DMS153 treated with DMSO at 0.1 percent for 48 hours (cell line): Measurements from ENCODE around the gene FCRL2.
"Not testable (repeated sequence)": the region's sequence is repeated elsewhere in the genome, so short reads cannot be mapped to it uniquely, and the experiment has no call there.

Experiments used
- DNase-seq: peaks from one replicate; lab custom pipeline; 2025; ENCODE audit not compliant: unreplicated experiment; lab: John Stamatoyannopoulos, UW

FCRL2 gene

DNA sequence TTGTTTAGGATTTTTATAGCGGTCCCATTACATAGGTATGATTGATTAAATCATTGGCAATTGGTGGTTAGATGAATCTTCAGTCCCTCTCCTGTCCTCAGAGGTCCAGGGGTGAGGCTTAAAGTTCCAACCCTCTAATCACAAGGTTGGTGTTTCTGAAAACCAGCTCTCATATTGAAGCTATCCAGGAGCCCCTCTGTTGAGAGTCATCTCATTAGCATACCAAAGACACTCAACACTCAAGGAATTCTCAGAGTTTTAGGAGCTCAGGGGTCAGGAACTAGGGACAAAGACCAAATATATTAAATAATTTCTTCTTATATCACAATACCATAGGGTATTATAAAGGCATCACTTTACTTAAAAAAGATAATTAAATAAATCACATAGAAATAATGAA, 23.3 kb downstream of the FCRL2 start:
- DNase-seq, result no peak

DNA sequence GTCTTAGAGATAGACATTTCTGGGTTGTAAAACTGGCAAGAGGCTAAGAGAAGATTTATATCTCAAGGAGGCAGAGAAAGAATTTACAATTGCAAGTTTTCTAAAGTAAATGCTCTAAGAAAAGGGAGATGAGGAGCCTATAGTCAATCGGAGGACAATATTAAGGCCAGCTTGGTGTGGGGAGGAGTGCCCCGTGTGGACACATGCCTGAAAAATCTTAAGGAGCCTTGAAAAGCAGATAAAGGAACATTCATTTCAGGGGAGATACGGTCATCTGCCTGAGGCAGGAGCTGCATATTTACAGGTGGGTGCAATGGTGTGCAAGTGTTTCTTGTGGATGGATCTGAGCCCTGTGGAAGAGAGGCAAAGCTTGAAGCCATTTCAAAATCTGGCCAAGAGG, 25.6 kb downstream of the FCRL2 start:
- no peak for DNase-seq

DNA sequence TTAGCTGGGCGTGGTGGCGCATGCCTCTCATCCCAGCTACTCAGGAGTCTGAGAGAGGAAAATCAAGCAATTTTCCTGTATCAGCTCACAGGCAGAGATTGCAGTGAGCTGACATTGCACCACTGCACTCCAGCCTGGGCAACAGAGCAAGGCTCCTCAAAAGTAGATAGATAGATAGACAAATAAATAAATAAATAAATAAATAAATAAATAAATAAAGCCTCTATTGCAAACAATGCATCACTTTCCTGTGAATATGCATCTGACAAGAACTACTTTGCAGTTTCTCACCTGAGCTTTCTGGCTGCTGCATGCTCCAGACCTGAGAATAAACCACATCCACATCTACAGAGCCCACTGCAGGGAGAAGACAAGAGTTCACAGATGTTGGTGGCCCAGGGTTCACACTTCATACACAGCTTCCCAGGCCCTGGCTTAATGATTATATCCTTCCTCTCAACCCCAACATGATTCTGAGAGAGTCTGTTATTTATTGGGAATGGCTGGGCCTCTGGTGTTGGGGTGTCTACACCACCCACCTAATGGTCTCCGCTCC, 28.6 kb downstream of the FCRL2 start:
- DNase-seq, result no peak

DNA sequence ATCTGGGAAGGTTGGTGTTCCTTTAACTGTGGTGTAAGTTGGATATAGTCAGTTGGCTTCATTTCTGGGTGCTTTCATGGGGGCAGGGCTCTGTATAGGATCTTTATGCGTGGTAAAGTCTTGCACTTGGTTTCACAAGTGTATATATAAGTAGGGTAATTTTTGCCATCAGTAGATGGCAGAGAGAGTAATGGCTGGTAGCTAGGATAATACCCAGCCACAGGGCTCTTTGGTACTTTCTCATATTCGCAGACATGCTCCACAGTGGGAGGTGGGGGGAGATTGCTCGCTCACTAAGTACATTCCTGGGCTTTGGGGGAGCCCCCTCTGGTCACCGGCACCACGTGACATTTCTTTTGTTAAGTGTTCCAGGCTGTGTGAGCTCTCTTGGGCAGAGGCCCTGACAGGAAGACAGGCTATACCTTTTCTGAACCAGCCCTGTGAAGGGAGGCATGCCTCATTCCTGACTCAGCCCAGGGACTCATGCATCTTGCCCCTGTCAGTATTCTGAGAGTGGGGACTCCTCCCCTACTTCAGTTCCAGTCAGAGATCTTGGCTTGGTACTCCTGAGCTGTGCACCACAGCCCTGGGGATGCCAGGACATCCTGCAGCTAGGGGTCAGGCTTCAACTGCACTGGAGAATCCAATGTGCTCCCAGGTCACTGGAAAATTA, 37.6 kb downstream of the FCRL2 start:
- no peak for DNase-seq

DNA sequence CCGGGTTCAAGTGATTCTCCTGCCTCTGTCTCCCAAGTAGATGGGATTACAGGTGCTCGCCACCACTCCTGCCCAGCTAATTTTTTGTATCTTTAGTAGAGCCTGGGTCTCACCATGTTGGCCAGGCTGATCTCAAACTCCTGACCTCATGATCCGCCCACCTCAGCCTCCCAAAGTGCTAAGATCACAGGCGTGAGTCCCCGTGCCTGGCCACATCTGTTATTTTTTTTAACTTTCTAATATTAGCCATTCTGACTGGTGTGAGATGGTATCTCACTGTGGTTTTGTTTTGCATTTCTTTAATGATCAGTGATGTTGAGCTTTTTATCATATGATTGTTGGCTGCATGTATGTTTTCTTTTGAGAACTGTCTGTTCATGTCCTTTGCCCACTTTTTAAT, 40.9 kb downstream of the FCRL2 start:
- not testable (repeated sequence) for DNase-seq

DNA sequence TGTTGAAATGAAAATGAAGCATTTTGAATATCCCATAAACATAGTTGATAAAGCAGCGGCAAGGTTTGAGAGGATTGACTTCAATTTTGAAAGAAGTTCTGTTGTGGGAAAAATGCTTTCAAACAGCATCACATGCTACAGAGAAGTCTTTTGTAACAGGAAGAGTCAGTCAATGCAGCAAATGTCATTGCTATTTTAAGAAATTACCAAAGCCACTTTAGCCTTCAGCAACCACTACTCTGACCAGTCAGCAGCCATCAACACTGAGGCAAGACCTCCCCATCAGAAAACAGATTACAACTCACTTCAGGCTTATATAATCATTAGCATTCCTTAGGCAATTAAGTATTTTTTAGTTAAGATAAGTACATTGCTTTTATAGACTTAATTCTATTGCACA, 42.6 kb downstream of the FCRL2 start:
- no peak for DNase-seq

DNA sequence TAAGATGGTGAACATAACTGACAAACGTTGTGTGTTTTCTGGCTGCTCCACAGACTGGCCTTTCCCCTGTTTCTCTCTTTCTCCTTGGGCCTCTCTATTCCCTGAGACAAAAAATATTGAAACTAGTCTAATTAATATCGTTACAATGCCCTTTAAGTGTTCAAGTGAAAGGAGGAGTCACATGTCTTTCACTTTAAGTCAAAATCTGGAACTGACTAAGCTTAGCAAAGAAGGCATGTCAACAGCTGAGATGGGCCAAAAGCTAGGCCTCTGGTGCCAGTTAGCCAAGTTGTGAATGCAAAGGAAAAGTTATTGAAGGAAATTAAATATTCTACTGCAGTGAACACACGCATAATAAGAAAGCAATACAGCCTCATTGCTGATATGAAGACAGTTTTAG, 44.2 kb downstream of the FCRL2 start:
- DNase-seq, result no peak

DNA sequence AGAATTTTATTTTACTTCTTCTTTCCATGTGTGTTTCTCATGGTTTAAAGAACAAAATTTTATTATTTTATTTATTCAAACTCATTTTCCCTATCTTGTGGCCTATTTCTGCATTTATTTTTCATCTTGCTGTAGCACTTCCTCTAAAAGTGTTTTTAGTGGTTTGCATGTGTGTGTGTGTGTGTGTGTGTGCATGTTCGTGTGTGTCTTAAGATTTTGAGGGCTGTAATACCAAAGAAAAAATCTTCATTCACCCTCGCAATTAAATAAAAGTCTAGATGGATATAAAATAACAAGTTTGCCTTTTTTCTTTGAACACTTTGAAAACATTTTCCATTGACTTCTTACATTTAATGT, 51.7 kb downstream of the FCRL2 start:
- no peak for DNase-seq

DNA sequence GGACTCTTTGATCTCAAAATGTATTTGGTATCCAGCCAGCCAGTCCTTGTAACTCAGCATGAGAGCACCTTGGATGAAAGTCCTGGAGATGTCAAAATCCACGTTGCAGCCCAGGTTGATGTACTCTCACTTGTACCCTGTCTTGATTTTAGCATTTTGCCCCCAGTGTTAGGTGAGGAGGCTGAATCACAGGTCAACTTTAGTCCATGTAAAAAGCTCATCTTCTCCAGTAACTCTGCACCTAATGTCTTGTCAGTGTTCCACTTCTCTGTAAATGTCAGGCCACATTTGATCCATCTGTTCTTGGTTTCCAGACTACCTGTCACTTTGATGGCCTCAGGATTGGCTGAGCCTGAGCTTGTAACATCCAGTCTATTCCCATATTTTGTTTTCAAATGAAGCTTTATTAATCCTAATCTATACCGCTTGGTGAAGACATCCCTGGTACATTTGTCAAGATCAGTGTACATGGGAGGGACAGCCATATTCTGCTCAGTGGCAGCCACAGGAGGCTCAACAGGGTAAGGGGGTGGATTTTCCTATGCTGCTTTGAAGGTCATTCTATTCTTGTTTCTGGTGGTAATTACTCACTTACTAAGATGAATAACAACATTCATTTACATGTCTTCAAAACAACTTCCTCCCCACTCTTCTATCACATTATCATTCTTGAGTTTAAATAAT, 52.3 kb downstream of the FCRL2 start:
- DNase-seq, result no peak

DNA sequence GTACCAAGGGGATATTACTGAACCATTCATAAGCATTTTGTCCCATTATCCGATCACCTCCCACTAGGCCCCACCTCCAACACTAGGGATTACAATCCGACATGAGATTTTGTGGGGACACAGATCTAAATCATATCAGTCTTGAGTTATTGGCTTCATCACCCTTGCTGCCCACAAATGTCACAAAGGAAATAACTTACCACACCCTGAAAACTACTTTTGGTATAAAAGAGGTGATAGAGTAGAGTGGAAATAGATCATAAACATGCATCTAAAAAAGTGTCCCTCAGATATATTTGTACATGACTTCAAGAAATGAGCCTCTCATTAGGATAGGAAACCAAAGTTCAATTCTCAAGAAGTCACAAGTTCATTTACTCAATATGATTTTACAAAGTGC, 53.8 kb downstream of the FCRL2 start:
- DNase-seq, result no peak

DNA sequence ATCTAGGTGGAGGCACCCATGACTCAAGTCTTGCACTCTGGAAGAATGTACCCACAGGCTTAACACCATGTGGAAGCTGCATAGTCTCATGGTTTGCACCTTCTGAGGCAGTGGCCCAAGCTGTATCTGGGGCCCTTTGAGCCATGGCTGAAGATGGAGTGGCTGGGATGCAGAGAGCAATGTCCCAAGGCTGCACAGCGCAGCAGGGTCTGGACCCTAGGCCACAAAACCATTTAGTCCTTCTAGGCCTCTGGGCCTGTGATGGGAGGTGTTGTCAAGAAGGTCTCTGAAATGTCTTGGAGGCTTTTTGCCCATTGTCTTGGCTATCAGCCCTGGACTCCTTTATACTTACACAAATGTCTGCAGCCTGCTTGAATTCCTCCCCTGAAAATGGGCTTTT, 54.9 kb downstream of the FCRL2 start:
- DNase-seq, result no peak

DNA sequence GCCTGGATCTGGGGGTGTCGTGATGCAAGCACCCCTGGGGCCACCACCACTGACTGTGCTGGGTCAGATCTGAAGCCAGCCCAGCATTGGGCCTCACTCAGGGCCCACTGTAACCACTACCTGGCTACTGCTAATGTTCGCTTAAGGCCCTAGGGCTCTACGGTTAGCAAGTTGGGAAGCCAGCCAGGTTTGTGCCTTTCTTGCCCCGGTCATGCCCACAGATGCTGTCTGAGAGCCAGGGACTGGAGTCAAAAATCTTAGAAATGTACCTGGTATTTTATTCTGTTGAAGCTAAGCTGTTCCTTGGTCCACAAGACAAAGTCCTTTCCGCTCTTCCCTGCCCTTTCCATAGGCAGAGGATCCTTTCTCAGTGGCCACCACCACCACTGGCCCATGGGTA, 61.2 kb downstream of the FCRL2 start:
- DNase-seq, result no peak

DNA sequence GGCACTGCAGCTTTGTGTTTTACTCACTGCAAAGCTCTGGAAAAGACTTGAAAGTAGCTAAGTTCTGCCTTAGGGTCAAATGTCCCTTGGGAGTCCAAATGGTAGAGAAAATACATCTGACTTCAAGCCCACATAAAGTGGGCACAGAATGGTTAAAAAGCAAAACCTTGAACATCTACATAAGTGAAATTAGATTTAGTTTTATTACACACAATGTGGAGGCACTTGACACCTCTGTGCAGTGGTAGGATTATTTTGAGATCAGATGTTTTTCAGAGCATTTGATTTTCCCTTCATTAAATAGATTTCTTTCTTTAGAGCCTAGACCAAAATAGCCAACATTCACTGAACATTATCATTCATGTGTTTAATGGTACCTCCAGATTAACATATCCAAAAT, 65.1 kb downstream of the FCRL2 start:
- DNase-seq, result no peak

DNA sequence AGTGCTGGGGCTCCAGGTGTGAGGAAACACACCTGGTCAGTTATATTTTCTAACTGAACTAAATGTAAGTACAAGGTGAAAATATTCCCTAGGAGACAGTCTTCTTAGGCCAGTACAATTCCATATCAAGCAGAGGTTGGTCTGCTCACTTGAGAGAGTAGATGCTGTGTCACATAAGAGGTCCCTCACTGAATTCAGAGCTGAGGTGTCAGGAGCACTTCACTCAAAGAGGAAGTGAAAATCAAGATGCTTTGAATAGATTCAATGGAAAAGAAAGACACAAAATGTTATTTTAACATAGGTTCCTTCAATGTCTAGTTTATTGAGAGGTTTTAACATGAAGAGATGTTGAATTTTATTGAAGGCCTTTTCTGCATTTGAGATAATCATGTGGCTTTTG, 72.1 kb downstream of the FCRL2 start:
- DNase-seq, result no peak

DNA sequence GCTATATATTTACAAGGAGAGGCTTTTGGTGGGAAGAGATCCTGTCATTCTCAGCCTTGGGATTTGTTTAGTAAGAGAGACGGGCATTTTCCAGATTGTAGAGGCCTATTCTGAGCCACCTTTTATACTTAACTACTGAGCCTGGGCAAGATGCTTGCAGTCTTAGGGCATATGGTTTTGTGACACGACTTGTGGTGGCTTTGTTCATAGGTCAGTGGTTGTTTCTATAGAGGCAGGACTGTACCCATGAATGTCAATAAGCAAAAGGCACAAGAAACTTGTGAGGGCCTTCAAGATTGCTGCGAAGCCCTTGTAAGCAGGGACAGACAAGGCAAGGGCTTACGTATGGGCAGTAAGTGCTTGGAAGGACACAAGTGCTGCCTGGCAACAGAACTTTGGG, 73.0 kb downstream of the FCRL2 start:
- no peak for DNase-seq

DNA sequence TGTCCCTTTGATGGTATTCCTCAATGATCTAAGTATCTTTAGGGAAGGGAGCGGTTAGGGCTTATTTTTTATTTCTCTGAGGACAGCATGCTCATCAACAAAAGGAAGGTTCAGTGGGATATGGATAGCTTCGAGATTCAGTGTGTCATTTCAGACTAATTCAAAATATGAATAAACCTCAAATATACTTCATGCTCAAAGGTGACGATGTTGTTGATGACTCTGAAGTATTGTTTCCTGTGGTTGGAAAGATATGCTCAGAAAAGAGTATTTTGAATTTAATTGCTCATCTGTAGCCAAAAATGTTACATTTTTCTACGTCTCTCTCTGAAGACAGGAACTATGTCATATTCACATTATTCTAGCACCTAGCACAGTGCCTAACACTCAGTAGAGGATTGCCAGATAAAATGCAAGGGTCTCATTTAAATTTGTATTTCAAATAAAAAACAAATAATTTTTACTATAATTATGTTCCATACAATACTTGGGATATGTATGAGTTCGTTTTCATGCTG, 74.6 kb downstream of the FCRL2 start:
- DNase-seq, result no peak

DNA sequence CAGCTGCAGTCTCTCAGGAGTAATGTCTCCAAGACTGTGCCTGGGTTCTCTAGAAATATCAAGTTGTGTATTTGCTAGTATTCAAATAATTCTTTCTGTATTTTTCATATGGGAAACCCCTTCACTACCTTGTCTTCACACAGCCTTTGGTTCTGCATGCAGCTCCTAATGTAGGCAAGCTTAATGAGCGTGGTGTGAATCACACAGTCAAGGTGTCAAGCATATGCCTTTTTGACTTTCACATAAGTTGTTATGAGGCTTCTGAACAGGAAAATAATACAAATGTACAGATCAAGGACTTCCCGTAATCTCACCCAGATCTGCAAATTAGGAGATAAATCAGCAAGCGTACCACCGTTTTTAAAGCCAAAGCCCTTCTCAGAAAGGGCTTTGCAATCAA, 76.2 kb downstream of the FCRL2 start, which contains the start of gene FCRL3:
TSS of gene FCRL3 (minus strand) at position 38 of the 400 bp plus-strand sequence. CDS start 280 bp downstream, outside the sequence.
- no peak for DNase-seq

DNA sequence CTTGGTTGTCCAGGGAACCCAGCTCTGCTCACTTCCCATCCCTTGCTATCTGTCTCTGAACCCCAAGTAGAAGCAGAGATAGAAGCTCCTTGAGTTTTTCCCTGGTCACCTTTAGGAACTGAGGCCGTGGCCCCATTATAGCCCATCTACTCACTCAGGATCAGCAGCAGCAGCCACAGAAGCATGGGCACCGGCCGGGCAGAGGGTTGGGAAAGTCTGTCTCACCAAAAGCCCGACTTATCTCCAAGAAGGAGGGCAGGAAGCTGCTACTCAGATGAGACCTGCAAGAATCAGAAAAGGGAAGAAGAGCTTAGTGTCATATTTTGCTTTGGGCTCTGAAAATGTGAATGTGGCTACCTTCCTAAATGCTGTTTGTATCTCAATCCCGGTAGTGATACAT, 76.6 kb downstream of the FCRL2 start:
- no peak for DNase-seq

DNA sequence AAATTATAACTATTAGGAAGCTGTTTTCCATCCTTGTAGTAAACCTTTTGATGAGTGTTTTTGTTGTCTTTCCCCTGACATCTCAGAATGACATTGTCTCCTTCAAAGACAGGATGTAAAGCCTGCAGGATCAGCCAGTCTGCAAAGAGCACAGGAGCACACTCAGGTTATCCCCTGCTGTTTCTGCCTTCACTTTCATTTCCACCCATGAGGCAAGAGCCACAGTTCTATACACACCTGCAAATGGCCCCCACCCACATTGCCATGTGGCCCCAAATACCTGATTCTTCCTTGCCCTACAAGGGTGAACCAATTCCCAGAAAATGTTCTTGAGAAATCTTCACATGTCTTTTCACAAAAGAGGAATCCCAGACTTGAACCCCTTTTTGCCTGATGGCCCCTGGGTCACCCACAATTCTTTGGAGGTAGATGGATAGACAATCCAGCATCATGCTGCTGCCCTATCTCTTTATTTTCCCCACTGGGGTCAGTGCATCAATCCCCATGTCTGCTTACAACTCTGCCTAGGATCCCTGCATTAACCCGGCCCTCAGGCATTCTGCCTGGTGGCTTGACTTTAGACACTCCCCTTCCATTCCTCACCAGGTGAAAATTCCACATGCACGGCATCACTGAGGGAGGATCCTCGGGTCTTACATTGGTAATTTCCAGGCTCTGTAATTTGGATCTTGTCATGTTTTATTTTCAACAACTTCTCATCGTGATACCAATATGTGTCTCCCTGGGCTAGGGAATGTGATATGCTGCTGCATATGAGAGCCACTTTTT, 79.0 kb downstream of the FCRL2 start:
- DNase-seq, result no peak

DNA sequence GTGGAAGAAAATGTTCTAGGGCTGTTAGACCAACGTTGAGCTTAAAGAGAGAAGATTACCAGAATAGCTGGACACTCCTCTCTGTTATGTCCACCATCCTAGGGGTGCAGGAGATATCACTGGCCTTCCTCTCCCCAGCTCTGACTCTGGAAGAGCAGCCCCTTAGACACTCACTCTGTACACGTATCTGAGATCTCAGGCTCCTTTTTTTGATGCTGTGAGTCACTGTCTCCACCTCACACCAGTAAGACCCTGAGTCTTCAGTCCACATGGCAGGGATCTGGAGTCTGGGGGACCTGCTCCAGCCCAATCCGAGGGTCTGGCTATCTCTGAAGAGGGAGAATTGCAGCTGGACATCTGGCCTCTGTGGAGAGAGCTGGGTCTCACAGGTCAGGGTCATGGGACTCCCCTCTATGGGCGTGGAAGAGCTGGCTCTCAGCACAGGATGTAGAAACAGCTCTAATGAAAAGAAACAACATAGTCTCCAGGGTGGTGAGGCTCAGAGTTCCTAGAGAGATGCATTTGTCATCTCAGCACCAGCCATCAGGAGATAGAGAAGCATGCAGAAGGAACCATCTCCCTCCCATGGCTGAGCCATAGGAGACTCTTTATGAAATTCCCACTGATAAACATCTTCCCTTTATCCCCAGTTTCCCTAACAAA, 79.8 kb downstream of the FCRL2 start:
- DNase-seq, result no peak
